HG03135 (cell line): ENCODE measurements around the gene ACAD8.
"Not testable (repeated sequence)": the region's sequence is repeated elsewhere in the genome, so short reads cannot be mapped to it uniquely, and the experiment has no call there.

Experiments
- ATAC-seq: cut with Tn5 transposase; IDR thresholded peaks from one replicate; pipeline ENCODE4 v1.9.1; 2021; ENCODE audit warnings: mild to moderate bottlenecking, moderate library complexity; ENCODE audit not compliant: unreplicated experiment

The ACAD8 gene

GRCh38 chr11:134238956-134239355, 14.4 kb upstream of the ACAD8 start:
- ATAC-seq: no peak

GRCh38 chr11:134240592-134240991, 12.8 kb upstream of the ACAD8 start:
- no peak for ATAC-seq

GRCh38 chr11:134242376-134242775, 11.0 kb upstream of the ACAD8 start:
- no peak for ATAC-seq

- ATAC-seq: no peak
Measured at GRCh38 chr11:134243913-134244312, 9.5 kb upstream of the ACAD8 start.

GRCh38 chr11:134244593-134244992, 8.8 kb upstream of the ACAD8 start:
- ATAC-seq: peak; percentile 81

GRCh38 chr11:134245434-134245833, 7.9 kb upstream of the ACAD8 start:
- no peak for ATAC-seq

- ATAC-seq: no peak
Measured at GRCh38 chr11:134246100-134246499, 7.3 kb upstream of the ACAD8 start.

- ATAC-seq: no peak
Measured at GRCh38 chr11:134246678-134247077, 6.7 kb upstream of the ACAD8 start.

- ATAC-seq: no peak
Measured at GRCh38 chr11:134248910-134249480, 4.4 kb upstream of the ACAD8 start.

GRCh38 chr11:134250246-134250645, 3.1 kb upstream of the ACAD8 start:
- no peak for ATAC-seq

GRCh38 chr11:134250675-134251074, 2.7 kb upstream of the ACAD8 start:
- ATAC-seq: no peak

- peak; percentile 24 for ATAC-seq
Measured at GRCh38 chr11:134252346-134253187, 801 bp upstream of the ACAD8 start.

GRCh38 chr11:134254433-134255183, 1.2 kb downstream of the ACAD8 start:
- ATAC-seq: no peak

- ATAC-seq: not testable (repeated sequence)
Measured at GRCh38 chr11:134255184-134255561, 1.8 kb downstream of the ACAD8 start.

- ATAC-seq: no peak
Measured at GRCh38 chr11:134257101-134257500, 3.7 kb downstream of the ACAD8 start.

- ATAC-seq: no peak
Measured at GRCh38 chr11:134258577-134258976, 5.2 kb downstream of the ACAD8 start.

GRCh38 chr11:134260503-134260902, 7.1 kb downstream of the ACAD8 start:
- ATAC-seq: no peak

GRCh38 chr11:134260983-134261382, 7.6 kb downstream of the ACAD8 start:
- ATAC-seq: no peak

GRCh38 chr11:134261626-134262488, 8.5 kb downstream of the ACAD8 start:
- ATAC-seq: no peak

- ATAC-seq: no peak
Measured at GRCh38 chr11:134264966-134265764, 11.8 kb downstream of the ACAD8 start.
